ENCODE data around the gene CDK2AP2.
A peak's percentile ranks its signal among the peaks of the same experiment; 100 is the strongest.

CDK2AP2 gene

GRCh38 chr11:67466367-67466766 lies 41.6 kb downstream of the CDK2AP2 start:
- no peak for DNase-seq (ENCODE audit: low spot score)

GRCh38 chr11:67465530-67465929 lies 42.4 kb downstream of the CDK2AP2 start:
- peak; percentile 29 for DNase-seq (ENCODE audit: low spot score)

- peak; percentile 46 for DNase-seq (ENCODE audit: low spot score)
Measured at GRCh38 chr11:67465189-67465510, 42.8 kb downstream of the CDK2AP2 start.

- peak; percentile 94 for DNase-seq (ENCODE audit: low spot score)
Measured at GRCh38 chr11:67464411-67465188, 43.4 kb downstream of the CDK2AP2 start.

GRCh38 chr11:67463680-67464410 lies 44.1 kb downstream of the CDK2AP2 start:
- DNase-seq (ENCODE audit: low spot score) = peak; percentile 85

GRCh38 chr11:67463186-67463585 lies 44.8 kb downstream of the CDK2AP2 start:
- no peak for DNase-seq (ENCODE audit: low spot score)

- DNase-seq (ENCODE audit: low spot score) = no peak
Measured at GRCh38 chr11:67458266-67458665, 49.7 kb downstream of the CDK2AP2 start.

GRCh38 chr11:67457453-67457852 lies 50.5 kb downstream of the CDK2AP2 start:
- DNase-seq (ENCODE audit: low spot score) = no peak

All from kidney tubule cell (primary cell).